BE2C (cell line): Measurements from ENCODE around the gene EML6.
A peak's percentile ranks its signal among the peaks of the same experiment; 100 is the strongest.

ENCODE experiments used
- DNase-seq: peaks from one replicate; pipeline ENCODE4 v3.0.0-alpha.2; 2020
- H3K27me3 ChIP-seq: fragments of 250-450 bp; sonication (Bioruptor Pico); 2 replicates; pipeline ENCODE4 v1.5.1; 2020; ENCODE audit warnings: mild to moderate bottlenecking
- H3K36me3 ChIP-seq: fragments of 250-450 bp; sonication (Bioruptor Pico); 2 replicates; pipeline ENCODE4 v1.5.1; 2020; ENCODE audit warnings: mild to moderate bottlenecking
- H3K4me1 ChIP-seq: fragments of 250-450 bp; sonication (Bioruptor Pico); 2 replicates; pipeline ENCODE4 v1.5.1; 2020
- H3K4me3 ChIP-seq: 2 replicates; pipeline ENCODE4 v1.5.1; 2011; ENCODE audit warnings: low read depth, low read length
- H3K9me3 ChIP-seq: fragments of 250-450 bp; sonication (Bioruptor Pico); 2 replicates; pipeline ENCODE4 v1.5.1; 2020
- TF ChIP-seq, protein P1 (sequence below): IDR thresholded peaks from 2 replicates; pipeline ENCODE4 v1.5.1; 2012; ENCODE audit warnings: mild to moderate bottlenecking, low read depth, low read length

The EML6 gene

DNA sequence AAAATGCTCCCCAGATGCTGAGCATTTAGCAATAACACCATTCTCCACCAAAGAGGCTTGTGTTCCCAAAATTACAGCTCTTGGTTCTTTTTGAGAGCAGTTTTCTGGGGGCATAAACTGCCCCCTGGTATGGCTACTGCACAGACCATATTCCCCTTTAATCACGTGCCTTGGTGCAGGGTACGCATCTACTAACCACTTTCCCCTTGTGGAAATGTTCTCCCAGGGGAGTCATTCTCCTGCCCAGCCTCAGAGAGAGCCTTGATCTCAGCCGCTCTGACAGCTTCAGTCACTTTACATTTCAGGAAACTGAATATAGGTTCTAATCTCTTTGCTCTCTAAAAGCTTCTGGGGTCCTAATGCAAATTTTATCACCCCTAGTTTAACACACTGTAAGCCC, 44.7 kb upstream of the EML6 start:
- no peaks in the 10 kb centered on the region for H3K9me3 ChIP-seq
- H3K27me3 ChIP-seq, result no peaks in the 10 kb centered on the region
- H3K4me1 ChIP-seq, result no peaks in the 10 kb centered on the region
- DNase-seq, result no peak
- no peaks in the 10 kb centered on the region for H3K36me3 ChIP-seq
- TF ChIP-seq, protein P1, sequence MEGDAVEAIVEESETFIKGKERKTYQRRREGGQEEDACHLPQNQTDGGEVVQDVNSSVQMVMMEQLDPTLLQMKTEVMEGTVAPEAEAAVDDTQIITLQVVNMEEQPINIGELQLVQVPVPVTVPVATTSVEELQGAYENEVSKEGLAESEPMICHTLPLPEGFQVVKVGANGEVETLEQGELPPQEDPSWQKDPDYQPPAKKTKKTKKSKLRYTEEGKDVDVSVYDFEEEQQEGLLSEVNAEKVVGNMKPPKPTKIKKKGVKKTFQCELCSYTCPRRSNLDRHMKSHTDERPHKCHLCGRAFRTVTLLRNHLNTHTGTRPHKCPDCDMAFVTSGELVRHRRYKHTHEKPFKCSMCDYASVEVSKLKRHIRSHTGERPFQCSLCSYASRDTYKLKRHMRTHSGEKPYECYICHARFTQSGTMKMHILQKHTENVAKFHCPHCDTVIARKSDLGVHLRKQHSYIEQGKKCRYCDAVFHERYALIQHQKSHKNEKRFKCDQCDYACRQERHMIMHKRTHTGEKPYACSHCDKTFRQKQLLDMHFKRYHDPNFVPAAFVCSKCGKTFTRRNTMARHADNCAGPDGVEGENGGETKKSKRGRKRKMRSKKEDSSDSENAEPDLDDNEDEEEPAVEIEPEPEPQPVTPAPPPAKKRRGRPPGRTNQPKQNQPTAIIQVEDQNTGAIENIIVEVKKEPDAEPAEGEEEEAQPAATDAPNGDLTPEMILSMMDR, result no peak
- H3K4me3 ChIP-seq, result no peak overlapping the region

DNA sequence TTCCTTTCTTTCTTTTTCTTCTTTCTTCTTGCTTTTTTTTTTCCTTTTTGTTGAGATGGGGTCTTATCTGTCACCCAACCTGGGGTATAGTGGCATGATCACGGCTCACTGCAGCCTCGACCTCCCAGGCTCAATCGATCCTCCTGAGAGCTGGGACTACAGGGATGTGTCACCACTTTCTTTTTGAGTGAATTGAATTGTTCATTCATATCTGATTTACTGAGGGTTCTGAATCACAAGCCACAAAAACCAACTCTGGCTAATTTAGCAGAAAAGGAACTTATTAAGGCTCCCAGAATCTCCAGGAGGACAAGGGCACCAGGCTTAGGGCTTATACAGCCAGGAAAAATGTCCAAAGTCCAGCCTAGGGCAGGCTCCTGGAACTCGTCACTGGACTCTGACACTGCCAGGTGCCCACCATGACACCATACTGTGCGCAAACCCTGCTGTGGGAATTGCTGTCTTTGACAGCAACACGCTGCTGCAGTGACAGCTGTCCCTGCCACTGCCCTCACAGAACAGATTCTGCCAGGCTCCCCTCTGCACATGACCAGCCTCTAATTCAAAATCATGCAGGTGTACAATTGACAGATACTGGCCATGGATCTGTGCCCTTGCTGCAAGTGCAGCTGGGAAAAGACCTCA, 42.9 kb upstream of the EML6 start:
- Histone ChIP-seq H3K4me1 (no peaks in the 10 kb centered on the region), H3K27me3 (no peaks in the 10 kb centered on the region), H3K9me3 (no peaks in the 10 kb centered on the region), H3K4me3 (no peak overlapping the region), H3K36me3 (no peaks in the 10 kb centered on the region)
- DNase-seq, result peak; percentile 34
- TF ChIP-seq, protein P1, result no peak

DNA sequence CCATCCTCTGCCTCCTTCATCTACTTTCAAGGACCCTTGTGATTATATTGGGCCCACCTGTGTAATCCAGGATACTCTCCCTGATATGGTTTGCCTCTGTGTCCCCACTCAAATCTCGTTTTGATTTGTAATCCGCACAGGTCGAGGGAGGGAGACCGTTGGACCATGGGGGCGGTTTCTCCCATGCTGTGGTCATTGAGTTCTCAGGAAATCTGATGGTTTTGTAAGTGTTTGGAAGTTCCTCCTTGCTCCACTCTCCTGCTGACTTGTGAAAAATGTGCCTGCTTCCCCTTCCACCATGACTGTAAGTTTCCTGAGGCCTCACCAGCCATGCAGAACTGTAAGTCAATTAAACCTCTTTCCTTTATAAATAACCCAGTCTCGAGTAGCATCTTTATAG, 42.0 kb upstream of the EML6 start:
- H3K36me3 ChIP-seq, result no peaks in the 10 kb centered on the region
- no peak overlapping the region for H3K4me3 ChIP-seq
- DNase-seq, result no peak
- no peaks in the 10 kb centered on the region for H3K9me3 ChIP-seq
- TF ChIP-seq, protein P1, result no peak
- H3K4me1 ChIP-seq, result no peaks in the 10 kb centered on the region
- H3K27me3 ChIP-seq, result no peaks in the 10 kb centered on the region

DNA sequence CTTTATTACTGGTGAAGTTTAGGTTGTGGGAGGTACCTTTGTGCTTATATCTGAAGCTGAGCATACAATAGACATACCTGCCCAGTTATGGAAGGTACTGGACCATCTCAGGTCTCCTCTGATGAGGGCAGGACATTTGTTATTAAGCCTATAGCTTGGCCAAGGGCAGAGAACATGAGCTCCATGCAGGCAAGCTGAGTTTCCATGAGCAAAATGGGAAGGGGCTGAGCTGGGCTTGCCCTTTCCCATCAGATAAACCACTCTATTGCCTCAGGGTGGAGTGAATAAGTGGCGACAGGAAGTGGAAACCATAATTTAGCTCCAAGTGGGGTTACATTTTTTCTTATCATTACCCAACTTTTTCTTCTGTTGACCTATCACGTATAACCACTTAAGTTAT, 39.9 kb upstream of the EML6 start:
- DNase-seq, result no peak
- Histone ChIP-seq H3K27me3 (no peaks in the 10 kb centered on the region), H3K36me3 (no peaks in the 10 kb centered on the region), H3K4me1 (no peaks in the 10 kb centered on the region), H3K9me3 (no peaks in the 10 kb centered on the region), H3K4me3 (no peak overlapping the region)
- TF ChIP-seq, protein P1, result no peak

DNA sequence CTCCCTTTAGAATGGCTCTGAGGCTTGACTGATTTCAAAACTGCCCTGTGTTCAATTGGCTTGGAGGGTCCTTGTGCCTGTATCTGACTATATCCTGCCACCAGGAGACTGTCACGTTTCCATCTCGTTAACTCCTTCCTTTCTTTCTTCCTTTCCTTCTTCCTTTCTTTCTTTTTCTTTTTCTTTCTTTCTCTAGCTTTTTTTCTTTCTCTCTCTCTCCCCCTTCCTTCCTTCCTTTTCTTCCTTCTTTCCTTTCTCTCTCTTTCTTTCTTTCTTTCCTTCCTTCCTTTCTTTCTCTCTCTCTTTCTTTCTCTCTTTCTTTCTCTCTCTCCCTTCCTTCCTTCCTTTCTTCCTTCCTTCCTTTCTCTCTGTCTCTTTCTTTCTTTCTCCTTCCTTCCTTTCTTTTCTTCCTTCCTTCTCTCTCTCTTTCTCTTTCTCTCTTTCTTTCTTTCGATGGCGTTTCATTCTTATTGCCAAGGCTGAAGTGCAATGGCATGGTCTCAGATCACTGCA, 38.1 kb upstream of the EML6 start:
- Histone ChIP-seq H3K4me3 (no peak overlapping the region), H3K27me3 (no peaks in the 10 kb centered on the region), H3K9me3 (no peaks in the 10 kb centered on the region), H3K4me1 (no peaks in the 10 kb centered on the region), H3K36me3 (no peaks in the 10 kb centered on the region)
- DNase-seq, result no peak
- TF ChIP-seq, protein P1, result no peak

DNA sequence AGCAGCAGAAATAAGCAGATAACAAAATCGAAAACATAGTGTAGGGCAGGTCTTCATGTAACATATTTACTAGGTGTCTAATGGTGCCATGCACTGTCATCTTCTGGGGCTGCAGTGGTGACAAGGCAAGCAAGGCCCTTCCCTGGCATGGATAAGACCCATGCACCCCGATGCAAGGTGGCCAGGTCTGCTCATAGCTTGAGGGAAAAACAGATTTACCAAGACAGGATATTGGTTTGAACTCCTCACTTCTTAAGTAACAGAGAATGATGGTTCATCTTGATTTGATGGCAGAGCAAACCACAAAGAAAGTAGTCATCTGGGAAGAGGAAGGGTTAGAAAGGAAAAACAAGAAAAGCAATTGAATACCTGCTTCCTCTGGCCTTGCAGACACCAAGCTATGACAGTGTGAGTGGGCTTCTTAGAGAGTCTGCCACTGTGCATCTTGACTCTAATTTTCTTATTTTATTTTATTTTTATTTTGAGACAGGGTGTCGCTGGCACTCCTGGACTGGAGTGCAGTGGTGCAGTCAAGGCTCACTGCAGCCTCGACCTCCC, 35.8 kb upstream of the EML6 start:
- Histone ChIP-seq H3K9me3 (no peaks in the 10 kb centered on the region), H3K4me1 (no peaks in the 10 kb centered on the region), H3K27me3 (no peaks in the 10 kb centered on the region), H3K4me3 (no peak overlapping the region), H3K36me3 (no peaks in the 10 kb centered on the region)
- TF ChIP-seq, protein P1, result no peak
- no peak for DNase-seq
